ENCODE results near the gene SDSL.

DNA sequence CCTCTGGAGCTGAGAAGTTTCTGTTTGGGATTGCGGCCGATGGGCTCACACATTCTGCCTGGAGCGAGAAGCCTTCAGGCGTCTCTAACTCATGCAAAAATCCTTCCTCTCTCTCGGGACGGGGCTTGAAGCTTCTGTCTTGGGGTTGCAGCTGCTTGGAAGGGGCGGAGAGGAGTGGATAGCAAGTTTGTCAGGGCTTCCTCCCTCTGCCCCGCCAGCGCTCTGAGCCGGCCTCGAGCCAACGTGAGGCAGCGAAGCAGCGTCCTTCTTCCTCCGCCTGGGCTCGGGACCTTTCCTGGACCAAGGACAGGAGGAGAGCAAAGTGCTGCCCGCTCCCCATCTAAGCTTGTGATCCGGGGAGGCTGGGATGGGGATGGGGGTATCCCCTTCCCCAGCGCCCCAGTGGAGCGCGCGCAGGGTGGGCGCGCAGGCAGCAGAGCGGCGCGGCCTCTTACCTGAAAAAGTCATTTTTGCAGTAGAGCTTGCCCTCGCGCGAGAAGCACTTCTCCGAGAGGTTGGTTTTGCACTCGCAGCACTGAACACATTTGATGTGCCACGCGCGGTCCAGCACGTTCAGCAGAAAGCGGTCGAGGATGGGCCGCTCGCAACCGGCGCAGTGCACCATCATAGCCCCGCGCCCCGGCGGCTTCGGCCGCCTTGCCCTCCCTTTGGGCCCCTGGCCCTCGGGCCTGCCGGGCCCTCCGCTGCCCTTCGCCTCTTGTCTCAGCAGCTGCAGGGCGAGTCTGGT is 48.9 kb downstream of the SDSL start:
- no peak for TF ChIP-seq RBAK (tag by site-specific recombination; IDR thresholded peaks at IDR 0.05)
- TF ChIP-seq CTCF (tag by site-specific recombination; IDR thresholded peaks at IDR 0.05) = no peak
- no peak for TF ChIP-seq ZBTB8A (tag by site-specific recombination; IDR thresholded peaks at IDR 0.05)
- no peak for TF ChIP-seq ZNF366 (tag by site-specific recombination; conservative IDR thresholded peaks at IDR 0.05)
- TF ChIP-seq ZNF184 (tag by site-specific recombination; IDR thresholded peaks at IDR 0.05) = no peak
- TF ChIP-seq ZNF670 (tag by site-specific recombination; IDR thresholded peaks at IDR 0.05; ENCODE audit: low read depth) = no peak
- no peak for TF ChIP-seq TRIM28 (IDR thresholded peaks at IDR 0.05; ENCODE audit: borderline replicate concordance, low read length)
- no peak for TF ChIP-seq SCRT2 (tag by site-specific recombination; IDR thresholded peaks at IDR 0.05)
- TF ChIP-seq ZNF664 (tag by site-specific recombination; IDR thresholded peaks at IDR 0.05) = no peak
- no peak for TF ChIP-seq HOXA7 (CRISPR knock-in tag; IDR thresholded peaks at IDR 0.05; ENCODE audit: borderline replicate concordance)
- TF ChIP-seq ZBTB44 (tag by site-specific recombination; IDR thresholded peaks at IDR 0.05) = no peak
- TF ChIP-seq WT1 (tag by site-specific recombination; IDR thresholded peaks at IDR 0.05) = no peak
- no peak for TF ChIP-seq ZNF274 (IDR thresholded peaks at IDR 0.05; ENCODE audit: low read length)
- no peak for TF ChIP-seq ZNF274 (tag by site-specific recombination; IDR thresholded peaks at IDR 0.05; ENCODE audit: borderline replicate concordance)
- TF ChIP-seq ZNF48 (tag by site-specific recombination; IDR thresholded peaks at IDR 0.05) = no peak

Data from HEK293 (cell line).